NCI-H1092 (cell line): Measurements from ENCODE around the gene PPIE.

Experiments
- DNase-seq: peaks from one replicate; lab custom pipeline; 2025; lab: John Stamatoyannopoulos, UW

Gene PPIE

DNA sequence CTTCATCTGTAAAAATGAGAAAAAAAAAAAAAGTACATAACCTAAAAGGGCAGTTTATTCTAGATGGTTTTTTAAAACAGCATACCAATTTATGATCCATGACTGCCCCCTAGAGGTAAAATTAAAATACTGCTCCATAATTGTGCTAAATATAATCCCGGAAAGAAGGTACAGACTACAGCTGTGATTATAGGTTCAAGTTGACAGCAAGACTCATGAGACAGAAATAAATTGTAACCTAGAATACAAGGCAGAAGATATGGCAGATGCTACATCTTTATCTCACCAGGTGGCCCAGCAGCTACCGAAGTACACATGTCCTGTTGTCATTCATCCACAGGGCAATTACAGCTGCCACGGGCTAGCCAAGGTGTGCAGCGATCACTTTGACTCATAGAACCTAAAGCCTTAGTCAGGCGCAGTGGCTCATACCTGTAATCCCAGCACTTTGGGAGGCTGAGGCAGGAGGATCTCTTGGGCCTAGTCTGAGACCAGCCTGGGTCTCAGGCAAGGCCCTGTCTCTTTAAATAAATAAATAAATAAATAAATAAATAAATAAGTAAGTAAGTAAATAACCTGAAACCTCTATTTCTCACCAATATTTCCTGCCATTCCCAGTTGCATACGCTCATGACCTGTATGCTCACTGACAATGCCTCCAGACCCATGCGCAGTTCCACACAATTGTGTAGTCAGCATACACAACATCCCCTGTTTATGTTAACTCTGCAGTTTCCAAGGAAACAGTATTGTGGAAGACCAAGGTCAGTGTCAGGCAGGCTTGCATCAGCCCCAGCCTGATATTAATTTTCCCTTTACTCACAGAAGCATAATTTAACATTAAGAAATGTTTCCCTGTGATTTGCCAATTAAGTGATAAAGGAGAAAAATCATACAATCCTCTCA lies 18.3 kb upstream of the PPIE start:
- DNase-seq = peak; percentile 97

DNA sequence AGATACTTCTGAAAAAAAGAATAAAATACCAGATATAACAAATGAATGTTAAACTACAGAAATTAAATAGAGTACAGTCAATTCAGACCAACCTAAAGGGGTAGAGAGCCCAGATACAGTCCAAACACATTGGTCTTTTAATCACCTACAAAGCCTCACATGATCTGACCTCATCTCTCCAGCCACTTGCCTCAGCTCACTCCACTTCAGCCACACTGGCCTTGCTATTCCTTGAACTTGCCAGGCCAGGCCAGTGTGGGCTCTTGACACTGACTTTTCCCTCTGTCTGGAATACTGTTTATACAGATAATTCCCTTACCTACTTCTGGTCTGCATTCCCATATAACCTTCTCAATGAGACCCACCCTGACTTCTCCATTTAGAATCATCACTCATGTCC lies 17.0 kb upstream of the PPIE start:
- DNase-seq = no peak

DNA sequence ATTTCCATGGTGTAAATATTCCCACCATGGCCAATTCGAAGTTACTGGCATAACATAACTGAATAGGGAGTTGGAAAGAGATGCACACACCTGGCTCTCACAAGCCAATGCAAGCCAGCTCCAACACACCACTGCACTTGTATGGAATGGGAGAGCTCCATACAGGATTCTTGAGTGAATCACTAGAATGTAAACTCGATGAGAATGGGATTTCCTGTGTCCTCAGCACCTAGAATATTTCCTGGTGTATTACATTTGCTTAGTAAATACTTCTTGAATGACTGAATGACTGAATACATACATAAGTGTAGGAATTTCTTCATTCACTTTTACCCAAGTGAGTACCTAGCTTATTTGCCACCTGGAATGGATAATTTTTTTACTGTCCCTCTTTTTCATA lies 16.2 kb upstream of the PPIE start:
- no peak for DNase-seq

DNA sequence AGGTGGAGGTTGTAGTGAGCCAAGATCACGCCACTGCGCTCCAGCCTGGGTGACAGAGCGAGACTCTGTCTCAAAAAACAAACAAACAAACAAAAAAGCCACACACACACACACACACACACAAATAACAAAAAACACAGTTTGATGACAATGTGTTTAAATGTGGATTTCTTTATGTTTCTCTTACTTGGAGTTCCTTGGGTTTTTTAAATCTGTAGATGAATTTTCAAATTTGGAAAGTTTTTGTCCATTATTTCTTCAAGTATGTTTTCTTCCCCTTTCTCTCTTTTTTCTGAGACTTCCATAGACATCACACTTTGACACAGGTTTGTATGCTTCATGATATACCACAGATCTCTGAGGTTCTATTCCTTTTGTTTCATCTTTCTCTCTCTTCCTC lies 12.1 kb upstream of the PPIE start:
- DNase-seq = no peak

DNA sequence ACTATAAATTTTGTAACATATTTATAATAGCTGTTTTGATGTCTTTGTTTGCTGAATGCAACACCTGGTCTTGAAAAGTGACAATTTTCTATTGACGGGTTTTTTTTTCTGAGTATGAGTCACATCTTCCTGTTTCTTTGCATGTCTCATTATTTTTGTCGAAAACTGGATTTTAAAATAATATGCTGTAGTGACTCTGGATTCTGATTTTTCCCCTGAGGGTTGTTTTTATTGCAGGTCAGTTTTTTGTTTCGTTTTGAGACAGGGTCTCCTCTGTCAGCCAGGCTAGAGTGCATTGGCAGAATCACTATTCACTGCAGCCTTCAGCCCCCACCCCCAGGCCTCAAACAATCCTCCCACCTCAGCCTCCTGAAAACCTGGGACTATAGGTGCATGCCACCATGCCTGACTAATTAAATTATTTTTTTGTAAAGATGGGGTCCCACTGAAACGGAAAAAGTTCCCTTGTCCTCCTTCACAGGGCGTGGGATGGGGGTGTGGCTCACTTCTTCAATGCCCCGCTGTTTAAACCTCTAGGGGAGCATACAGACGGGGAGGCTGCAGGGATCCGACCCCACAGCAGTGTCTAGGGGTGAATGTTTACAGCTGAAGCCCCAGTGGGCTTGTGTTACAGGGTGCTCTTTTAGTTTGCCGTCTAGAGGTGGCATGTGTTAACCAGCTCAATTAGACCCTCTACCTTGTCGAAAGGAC lies 11.3 kb upstream of the PPIE start:
- no peak for DNase-seq

DNA sequence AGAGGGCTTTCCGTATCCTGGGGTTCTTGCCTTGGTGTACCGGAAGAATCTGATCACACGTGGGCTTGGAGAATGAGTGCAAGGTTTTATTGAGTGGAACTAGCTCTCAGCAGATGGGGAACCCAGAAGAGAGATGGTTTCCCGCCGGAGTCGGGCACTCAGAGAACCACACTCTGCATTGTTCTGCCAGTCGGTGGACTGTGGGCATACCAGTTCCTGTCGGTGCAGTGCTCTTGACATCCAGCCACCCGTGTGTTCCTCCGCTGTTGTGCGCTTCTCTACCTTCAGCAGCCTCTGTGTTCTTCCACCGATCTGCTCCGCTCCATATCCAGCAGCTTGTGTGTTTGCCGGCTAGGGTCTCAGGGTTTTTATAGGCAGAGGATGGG lies 10.8 kb upstream of the PPIE start:
- no peak for DNase-seq

DNA sequence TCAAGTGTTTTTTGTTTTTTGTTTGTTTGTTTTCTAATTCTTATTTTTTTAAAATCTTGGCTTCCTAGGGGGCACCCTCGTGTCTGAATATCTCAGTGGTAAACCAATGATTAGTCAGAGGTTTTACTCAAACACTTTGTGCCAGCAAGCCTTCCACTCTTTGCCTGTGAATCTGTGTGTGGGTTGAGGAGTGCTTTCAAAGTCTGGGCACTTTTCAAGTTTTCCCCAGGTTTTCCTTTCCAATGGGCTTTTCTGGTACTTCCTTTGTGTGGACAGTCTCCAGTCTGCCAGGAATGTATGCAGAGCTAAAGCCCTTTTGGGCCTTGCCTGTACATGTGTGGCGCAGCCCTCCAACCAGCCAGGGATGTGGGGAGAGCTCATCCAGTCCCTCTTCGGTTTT lies 9.7 kb upstream of the PPIE start:
- DNase-seq = no peak

DNA sequence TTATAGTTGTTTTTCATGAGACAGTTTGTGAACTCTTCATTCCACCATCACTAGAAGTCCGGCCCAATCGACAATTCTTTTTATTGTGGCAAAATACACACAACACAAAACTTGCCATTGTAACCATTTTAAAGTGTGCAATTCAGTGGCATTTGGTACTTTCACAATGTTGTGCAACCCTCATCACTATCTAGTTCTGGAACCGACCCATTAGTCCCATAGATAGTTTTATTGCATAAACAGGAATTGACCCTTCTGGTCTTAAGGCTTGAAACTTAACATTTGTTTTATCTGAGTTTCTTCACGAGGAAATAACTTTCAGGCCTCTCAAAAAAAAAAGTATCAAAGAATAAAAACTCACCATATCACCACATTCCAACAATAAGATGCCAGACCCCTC lies 8.8 kb upstream of the PPIE start:
- DNase-seq = no peak

DNA sequence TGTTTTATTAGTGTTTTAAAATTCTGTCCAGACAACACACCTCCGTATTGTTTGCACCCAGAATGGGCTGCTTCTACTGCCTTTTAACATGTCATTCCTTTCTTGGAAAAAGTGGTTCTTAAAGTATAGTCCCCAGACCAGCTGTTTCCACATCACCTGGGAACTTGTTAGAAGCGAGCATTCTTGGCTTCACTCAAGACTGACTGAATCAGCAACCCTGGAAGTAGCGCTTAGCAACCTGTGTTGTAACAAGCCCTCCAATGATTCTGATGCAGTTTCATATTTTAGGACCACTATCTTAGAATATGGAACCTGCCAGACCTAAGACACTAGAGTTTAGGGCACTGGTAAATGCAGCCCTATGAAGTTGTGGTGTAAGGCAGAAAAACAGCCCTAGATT lies 6.0 kb upstream of the PPIE start:
- no peak for DNase-seq

DNA sequence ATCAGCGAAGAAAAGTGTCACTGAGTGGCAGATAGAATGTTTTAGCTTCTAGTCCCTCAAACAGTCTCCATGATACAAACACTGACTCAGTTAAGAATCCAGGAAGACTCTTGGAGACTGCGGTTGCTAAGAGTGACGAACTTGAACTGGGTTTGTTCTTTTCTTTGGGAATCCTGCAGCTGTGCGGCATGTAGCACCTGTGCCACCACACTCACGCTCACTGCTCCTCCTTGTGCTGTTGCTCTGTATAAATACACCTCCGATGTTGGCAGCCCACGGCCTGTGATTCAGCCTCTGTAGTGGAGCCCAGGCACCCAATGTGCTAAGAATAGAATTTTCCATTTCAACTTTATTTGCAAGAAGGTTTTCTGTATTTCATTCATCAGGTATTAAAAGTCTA lies 5.5 kb upstream of the PPIE start:
- no peak for DNase-seq

DNA sequence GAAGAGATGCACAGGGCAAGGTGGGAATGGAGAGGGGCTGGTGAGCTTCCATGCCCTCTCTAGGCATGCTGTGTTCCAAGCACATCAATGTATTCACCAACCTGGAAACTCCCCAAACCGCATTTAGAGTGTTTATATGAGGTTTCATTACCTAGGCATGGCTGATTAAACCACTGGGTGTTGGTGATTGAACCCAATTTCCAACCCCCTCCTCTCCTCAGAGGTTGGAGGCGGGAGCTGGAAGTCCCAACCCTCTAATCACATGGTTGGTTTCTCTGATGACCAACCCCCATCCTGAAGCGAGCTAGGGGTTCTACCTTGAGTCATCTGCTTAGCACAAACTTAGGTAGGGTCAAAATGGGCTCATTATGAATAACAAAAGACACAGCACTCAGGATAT lies 3.0 kb upstream of the PPIE start:
- DNase-seq = no peak

DNA sequence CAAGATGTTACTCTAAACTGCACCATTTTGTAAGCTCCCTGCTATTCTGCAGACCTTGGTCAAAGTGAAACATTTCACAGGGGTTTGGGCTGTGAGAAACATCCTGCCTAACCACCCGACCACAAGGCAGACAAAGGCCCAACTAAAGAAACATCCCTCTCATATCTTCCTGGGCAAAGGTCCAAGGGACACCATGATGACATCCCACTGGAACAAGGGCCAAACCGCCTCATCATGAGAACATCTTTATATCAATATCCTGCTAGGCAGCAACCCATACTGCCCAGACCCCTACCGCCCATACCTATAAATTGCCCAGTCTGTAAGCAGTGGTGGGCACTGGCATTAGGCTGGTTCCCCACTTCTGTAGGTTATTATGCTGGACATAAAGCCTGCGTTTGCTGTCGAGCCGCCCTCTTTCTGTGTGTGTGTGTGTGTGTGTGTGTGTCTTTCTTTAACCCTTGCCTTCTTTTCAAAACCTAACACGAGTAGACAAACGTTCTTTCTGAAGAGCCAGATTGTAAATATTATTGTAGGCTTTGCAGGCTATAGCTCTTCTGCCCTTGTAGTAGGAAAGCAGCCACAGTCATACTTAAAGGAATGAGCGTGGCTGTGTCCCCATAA lies 1.0 kb upstream of the PPIE start:
- no peak for DNase-seq

DNA sequence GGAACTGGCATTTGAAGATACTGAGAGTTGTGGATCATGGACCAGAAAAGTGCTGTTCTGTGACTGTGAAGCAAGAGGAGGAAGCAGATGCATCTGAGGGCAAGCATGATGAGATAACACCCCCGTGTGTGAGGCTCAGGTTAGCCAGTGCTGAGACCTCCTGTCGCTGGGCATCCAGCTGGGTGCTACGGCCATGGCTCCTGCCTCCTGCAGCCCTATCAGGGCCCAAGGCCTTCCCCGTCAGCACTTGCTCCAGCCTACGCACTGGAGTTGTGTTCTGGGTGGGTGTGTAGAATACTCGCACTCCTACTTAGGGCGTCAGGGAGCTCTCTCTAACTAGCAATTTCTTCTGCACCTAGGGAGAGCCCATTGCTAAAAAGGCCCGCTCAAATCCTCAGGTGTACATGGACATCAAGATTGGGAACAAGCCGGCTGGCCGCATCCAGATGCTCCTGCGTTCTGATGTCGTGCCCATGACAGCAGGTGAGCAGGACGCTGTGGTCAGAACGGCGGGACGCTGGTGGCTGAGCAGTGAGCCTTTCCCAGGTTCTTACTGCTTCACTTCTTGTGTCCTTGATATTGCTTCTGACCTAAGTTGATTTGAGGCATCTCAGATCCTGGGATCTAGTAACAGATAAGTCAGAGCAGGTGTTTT lies 6.5 kb downstream of the PPIE start:
- no peak for DNase-seq

DNA sequence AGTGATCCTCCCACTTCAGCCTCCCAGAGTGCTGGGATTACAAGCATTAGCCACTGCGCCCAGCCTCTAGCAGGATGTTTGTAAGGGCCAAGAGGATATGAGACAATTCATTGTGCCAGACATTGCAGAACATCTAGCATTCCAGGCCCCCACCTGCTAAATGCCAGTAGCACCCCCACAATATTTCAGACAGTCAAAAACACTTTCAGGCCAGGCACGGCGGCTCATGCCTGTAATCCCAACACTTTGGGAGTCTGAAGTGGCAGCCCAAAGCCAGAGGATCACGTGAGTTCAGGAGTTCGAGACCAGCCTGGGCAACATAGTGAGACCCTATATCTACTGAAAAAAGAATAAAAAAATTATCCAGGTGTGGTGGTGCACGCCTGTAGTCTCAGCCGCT lies 12.9 kb downstream of the PPIE start:
- DNase-seq = no peak

DNA sequence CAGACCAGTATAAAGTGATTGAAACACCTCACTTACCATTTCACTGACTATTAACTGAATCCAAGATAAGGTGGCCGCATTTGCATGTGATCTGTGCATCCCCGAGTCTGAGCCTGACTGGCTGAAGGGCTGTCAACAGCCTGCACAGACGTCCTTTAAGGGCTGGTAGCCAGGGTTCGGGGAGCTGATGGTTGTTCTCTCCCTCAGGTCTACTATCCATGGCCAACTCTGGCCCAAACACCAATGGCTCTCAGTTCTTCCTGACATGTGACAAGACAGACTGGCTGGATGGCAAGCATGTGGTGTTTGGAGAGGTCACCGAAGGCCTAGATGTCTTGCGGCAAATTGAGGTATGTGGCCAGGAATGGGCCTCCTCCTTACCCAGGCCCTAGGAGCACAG lies 14.0 kb downstream of the PPIE start:
- DNase-seq = no peak

DNA sequence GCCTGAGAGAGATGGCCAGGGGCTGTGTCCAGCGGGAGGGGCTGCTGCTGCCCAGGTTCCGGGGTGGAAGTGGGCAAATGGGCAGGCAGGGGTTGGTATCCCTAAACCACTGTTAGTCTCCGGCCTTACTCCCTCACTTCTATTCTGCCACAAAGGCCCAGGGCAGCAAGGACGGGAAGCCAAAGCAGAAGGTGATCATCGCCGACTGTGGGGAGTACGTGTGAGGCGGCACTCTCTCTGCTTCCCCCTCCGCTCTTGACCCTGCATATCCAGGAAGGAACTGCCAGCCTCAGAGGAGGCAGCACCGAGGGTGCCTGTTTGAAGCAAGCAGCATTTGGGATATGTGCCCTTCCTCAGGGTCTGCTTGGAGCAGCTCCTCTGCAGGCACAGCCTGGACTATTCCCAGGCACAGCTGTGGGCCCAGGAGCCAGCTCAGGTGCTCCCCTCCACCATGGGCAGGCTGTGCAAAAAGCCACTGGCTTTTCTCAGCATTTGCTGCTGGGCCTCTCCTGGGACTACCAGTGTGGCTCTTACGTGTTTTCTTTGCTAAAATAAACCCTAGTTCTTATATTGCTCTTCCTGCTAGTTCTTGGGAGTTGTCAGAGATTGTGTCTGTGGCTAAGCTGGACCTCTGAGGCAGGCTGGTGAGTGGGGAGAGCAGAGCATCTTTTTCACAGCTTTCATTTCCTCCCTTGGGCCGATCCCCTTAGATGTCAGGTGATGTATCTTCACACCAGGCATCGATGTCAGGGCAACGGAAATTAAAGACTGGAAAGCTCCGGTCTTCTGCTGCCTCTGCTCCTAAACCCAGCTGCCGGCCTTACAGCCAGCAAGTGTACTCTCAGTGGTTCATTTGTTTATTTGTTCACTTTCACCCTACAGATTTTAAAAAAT lies 14.7 kb downstream of the PPIE start:
- peak; percentile 100 for DNase-seq

DNA sequence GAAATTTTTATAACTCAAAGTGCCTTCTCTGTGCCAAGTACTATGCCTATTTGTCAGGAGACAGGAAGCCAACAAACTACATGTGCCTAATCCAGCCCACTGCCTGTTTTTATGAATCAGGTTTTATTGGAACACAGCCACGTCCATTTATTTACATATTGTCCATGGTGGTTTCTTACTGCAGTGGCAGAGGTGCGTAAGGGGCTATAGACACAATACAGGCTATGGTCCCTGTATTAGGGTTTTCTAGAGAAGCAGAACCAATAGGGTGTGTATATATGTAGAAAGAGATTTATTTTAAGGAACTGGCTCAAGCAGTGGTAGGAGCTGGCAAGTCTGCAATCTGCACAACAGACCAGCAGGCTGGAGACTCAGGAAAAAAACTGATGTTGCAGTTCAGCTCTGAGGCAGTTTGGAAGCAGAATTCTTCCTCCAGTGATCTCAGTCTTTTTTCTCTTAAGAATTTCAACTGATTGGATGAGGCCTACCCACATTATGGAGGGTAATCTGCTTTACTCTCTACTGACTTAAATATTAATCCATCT lies 15.4 kb downstream of the PPIE start:
- DNase-seq = peak; percentile 100

DNA sequence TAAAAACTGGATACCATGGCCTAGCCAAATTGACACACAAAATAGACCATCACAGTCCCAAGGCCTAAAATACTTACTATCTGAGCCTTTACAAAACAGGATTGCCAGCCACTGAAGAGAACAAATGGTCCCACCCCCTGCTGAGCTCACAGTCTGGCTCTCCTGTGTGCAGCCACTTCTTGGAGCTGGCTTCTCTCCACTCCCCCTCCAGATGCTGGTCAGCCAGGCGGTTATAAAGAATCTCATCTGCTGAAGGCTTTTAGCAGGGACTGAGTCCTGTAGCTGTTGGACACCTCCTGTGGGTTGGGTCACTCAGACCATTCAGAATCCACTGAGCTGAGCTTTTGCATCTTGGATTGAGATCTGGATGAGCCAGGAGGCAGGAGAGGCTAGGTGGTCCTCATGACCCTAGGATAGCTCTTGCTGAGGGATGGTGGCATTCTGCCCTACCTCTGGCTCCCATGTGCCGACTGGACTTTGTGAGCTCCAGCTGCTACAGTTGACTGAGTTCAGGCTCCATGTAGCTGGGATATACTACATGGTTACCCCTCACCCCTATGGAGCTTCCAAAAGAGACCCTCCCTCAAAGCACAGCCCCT lies 16.3 kb downstream of the PPIE start:
- peak; percentile 95 for DNase-seq

DNA sequence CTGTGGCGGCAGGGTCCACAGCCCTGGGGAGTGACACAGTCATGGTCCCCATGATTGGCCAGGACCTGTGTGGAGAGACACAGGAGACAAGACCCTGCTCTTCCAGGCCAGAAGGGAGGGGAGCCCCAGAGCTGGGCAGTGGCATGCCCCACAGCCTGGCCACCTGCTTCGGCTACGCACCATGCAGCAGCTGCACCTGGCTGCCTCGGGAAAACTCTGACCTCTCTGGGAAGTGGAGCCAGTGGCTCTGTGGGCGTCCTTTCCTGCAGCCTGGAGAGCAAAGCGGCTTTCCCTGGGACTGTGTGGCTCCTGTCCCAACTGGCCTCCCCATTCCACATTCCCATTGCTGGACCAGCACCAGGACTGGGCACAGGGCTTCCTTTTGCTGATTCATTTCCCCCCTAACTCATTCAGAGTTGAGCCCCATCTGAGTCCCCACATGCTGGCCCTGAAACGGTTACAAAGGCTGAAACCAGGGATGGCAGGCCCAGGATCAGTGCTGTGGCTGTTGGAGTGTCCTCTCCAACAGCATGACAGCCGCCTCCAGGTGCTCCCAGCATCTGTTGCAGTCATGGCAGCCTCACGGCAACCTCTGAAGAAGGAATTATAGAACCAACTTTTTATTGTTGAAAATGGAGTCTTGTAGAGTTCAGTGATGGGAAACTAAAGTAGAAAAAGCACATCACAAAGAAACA lies 17.4 kb downstream of the PPIE start:
- no peak for DNase-seq

DNA sequence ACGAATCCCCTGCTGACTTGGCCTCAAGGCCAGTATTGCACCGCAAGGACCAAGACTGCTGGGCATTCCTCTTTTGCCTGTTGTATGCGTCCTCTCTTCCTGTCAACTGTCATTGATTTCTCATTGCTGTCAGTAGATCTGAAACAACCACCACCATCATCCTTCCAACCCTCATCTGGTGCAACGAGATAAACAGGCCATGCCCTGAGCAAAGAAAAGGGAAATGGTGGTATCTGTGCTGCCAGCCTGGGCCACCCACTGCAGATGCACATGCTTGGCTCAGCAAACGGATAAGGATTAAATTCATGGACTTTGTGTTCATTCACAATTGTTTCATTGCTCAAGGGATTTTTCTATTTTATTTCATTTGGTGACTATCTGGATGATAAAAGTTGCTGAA lies 18.8 kb downstream of the PPIE start:
- DNase-seq = no peak
